Activated CD8-positive, alpha-beta memory T cell treated with anti-CD3 and anti-CD28 coated beads for 48 hours (primary cell): ENCODE data around the gene SCART1.
"Not testable (repeated sequence)": the region's sequence is repeated elsewhere in the genome, so short reads cannot be mapped to it uniquely, and the experiment has no call there.

Experiments
- DNase-seq, 3 experiments: peaks; one replicate each; pipeline ENCODE4 v3.0.0-alpha.2; 2020; ENCODE audit warnings: low read depth in 2 of 3, low spot score in 2 of 3

The SCART1 gene

GRCh38 chr10:133431888-133432613 is 21.7 kb upstream of the SCART1 start:
- not testable (repeated sequence) for DNase-seq

DNA sequence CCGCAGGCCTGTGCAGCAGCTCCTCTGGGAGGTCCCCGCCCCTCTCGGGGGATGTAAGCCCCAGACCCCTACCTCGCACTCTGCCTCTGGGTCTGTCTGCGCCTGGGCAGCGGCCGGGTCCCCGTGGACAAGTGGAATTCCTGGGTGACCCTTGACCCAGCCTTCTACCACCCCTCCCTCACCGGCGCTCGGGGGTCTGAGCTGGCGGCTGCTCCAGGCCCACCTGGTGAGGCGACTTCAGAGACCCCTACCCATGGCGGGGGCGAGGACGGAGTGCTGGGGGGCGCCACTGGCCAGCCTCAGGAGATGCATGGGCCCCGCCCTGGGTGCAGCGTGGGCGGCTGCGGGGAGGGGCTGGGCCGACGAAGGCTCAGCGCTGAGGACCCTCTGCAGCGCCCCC is 21.0 kb upstream of the SCART1 start:
- DNase-seq = not testable (repeated sequence)

DNA sequence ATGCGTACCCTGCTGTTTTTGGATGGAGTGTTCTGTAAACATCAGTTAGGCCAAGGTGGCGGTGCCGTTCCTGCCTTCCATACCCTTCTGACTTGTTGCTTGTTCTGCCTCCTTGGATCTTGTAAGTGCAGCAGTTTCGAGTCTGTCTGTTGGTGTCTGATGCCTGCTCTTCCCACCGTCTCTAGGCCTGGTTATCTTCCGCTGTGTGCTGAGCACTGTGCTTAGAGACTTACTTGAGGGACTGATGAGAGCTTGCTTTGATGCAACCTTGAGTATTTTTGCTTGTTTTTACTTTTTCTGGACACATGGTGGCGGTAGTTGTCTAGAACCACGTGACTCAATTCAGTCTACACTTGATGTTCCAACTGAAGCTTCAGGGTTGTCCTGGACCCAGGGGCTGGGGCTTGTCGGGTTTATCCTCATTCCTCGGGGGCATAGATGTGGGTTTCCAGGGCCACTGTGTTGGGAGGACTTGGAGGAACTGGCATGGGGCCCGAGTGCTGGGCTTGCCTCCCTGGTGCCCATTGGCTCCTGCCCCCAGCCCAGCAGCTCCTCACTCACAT is 15.0 kb upstream of the SCART1 start:
- no peak for DNase-seq

DNA sequence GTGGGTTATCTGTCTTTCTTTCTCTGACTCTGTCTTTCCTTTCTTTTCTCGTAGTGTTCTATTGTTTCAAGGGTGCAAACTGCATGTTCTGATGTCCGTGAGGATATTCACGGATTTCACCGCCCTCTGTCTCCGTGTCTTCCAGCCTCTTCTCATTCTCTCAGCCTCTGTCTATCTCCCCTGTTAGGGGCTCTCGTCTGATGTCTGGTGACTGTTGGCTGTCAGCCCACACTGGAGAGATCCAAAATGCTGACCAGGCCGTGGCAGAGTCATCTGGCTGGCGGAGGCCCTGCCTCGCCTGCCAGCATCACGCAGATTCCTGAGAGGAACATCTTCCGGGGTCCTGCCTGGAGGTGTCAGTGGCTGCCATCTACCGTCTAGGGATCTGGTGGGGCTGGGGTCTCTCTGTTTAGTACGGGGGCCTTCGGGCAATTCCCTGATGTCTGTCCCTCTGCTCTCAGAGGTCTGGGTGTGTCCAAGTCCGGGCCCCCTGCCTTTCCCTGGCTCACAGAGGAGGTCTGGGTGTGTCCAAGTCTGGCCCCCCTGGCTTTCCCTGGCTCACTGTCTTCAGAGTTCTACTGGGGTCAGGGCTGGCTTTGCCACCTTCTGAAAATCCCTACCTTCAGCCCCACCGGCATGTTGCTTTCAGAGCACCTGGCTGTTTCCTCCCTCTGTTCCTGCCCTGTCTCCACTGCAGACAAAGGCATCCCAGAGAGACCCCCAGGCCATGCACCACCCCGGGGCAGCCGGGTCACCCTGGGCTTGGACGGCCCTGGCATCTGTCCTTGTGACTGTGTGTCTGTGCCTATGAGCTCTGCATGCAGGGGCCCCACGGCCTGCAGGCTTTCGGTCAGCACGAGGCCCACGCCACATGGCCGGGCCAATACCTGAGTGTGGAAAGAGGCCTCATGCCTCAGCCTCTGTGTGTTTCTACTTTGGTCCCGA is 14.0 kb upstream of the SCART1 start:
- DNase-seq = no peak

GRCh38 chr10:133440633-133441285 is 13.0 kb upstream of the SCART1 start:
- no peak for DNase-seq

DNA sequence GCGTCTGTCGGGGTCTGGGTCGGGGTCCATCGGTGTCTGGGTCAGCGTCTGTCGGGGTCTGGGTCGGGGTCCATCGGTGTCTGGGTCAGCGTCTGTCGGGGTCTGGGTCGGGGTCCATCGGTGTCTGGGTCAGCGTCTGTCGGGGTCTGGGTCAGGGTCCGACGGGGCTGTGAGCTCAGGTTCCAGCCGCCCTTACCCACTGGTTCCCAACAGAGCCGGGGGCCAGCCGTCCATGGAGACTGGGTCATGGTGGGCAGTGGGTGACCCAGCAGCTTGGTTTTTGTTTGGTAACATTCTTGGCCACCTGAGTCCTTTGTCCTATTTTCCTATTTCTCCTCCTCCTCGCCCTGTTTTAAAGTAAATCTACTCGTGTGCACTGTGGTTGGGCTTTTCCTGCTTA is 12.4 kb upstream of the SCART1 start:
- DNase-seq = not testable (repeated sequence)

- DNase-seq = no peak
Observed at GRCh38 chr10:133441780-133442179, 12.0 kb upstream of the SCART1 start.

DNA sequence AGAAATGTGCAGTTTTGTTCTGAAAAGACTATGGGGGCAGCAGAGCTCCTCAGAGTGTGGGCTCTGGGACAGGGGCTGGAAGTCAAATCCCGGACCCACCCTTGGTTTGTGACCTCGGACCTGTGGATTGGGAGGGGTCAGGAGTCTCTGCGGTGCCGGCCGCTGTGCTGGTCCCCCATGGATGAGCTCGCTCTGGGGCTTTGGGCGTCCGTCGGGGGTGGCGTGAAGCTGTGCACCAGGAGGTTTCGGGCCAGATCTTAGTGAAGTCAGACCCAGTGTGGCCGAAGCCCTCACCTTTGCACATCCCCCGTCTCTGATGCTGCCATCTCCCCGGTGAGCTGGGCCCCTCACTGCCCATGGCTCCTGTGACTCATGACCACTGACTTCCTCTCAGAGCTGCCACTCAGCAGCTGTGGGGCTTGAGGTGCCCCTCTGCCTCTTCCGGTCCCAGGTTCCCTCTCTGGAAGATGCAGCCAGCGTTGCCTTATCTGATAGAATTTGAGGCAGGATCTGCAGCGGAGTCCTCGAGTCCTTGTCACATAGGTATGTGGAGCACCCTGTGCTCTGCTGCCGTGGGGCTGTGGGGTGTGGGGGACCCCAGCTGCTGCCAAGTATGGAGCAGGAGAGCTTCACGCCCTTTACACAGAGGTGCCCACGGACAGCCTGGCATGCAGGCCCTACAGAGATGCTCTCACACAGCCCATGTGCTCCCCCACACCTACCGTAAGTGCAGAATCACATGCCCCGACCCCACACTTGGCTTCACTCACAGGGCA is 11.4 kb upstream of the SCART1 start:
- DNase-seq = no peak

DNA sequence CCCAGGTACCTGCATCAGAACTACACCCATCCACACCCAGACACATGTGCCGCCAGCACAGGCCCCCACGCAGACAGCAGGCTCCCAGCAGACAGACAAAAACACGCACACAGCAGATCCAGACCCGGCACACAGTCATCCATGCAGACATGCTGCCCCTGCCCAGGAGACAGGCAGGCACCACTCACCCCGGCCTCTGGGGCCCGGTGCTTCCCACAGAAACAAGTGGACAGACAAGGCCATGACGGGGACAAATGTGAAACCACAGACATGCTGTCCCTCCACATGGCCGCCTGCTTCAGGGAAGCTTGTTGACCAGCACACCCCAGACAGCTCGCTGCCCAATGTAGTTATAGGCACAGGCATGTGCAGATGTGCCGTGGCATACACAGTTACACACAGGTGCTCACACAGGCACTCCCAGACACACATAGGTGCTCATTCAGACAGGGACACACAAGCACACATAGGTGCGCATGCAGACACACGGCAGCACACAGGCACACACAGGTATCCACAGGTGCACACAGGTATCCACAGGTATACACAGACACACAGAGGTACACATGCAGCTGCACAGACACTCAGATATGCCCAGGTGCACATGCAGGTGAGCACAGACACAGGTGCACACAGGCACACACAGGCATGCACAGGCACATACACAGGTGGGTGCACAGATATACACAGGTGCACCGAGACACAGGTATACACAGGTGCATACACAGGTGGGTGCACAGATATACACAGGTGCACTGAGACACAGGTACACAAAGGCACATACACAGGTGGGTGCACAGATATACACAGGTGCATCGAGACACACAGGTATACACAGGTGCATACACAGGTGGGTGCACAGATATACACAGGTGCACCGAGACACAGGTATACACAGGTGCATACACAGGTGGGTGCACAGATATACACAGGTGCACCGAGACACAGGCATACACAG is 10.5 kb upstream of the SCART1 start:
- no peak for DNase-seq

- DNase-seq = no peak
Observed at GRCh38 chr10:133444342-133445267, 9.1 kb upstream of the SCART1 start.

DNA sequence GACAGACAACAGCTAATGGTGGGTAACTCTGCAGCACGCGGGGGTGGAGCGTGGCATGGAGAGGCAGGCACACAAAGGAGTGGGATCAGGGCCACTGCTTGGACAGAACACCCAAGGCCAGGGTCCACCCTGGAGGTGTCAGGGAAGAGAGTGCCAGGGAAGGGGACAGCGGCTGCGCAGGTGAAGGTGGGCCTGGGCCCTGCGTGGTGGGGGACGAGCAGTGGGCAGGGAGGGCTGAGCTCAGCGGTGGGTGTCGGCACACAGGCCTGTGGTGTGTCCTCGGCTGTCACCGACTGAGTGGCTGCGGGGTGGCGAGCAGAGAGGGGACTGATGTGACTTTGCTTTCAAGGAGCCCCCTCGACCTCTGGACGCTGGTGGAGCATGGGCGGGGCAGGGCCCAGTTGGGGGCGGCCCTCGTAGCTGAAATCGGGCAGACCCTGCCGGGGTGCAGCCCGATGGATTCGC is 8.4 kb upstream of the SCART1 start:
- no peak for DNase-seq

GRCh38 chr10:133445751-133446708 is 7.7 kb upstream of the SCART1 start:
- no peak for DNase-seq

- DNase-seq = no peak
Observed at GRCh38 chr10:133446979-133447378, 6.8 kb upstream of the SCART1 start.

DNA sequence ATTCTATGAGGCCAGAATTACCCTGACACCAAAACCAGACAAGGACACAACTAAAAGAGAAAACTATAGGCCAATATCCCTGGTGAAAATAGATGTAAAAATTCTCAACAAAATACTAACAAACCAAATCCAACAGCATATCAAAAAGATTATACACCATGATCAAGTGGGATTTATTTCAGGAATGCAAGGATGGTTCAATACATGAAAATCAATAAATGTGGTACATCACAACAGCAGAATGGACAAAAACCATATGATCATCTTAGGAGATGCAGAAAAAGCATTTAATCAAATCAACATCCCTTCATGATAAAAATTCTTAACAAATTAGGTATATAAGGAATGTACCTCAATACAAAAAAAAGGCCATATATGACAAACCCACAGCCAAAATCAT is 5.6 kb upstream of the SCART1 start:
- no peak for DNase-seq

DNA sequence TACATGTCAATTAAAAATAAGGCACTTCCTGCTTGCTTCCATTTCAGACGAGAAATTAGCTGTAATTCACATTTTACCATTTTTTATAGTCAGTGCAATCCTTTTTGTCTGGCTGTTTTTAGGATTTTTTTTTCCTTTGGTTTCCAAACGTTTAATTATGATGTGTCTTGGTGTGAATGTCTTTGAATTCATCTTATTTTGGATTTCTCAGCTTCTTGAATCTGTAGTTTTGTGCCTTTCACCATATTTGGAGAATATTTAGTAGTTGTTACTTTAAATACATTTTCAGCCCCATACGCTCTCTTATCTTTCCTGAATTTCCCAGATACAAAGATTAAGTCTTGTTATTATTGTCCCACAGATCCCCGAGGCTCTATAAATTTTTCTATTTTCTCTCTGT is 2.4 kb upstream of the SCART1 start:
- no peak for DNase-seq

GRCh38 chr10:133452453-133452852 is 1.3 kb upstream of the SCART1 start:
- no peak for DNase-seq

DNA sequence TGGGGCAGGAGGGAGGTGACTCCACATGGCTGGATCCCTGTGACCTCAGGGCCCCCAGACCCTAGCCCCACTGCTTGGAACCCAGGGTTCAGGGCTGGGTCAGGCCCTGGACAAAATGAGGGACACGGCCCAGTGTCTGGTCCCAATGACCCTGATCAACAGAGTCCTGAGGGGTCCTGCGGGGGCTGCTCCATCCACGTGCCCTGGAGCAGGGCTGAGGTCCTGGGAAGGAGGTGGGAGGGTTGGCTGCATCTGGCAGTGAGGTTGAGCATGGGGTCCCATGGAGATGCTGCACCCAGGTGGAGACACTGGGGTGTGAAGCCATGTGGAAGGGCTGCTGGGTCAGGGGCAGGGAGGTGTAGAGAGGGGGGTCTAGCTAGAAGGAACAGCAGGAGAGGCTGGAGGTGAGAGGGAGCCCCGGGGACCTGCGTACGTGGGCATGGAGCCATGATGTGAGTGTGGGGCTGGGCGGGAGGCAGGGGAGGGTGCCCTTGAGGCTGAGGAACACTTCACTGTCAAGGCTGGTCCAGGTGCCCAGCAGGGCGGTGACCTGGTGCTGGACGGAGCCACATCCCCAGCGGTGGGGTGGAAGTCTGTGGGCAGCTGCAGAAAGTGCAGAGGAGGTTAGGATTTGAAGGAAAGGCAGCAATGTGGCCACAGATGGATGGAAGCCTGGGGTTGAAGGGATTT is 604 bp downstream of the SCART1 start:
- DNase-seq = no peak
